Activated naive CD8-positive, alpha-beta T cell treated with anti-CD3 and anti-CD28 coated beads for 36 hours (primary cell): ENCODE data around the gene KREMEN1. TPM values are rescaled to one million over a fixed set of nuclear protein-coding genes. Genes with fewer than 3 reads are reported as not detected.

Experiments used
- DNase-seq: peaks from one replicate; pipeline ENCODE4 v3.0.0; 2021
- H3K27ac Mint-ChIP-seq: one replicate; pipeline ENCODE4 v1.8.0; 2022; ENCODE audit warnings: mild to moderate bottlenecking, moderate library complexity, mixed read lengths
- H3K27me3 Mint-ChIP-seq: one replicate; pipeline ENCODE4 v1.8.0; 2022; ENCODE audit warnings: mild to moderate bottlenecking, mixed read lengths
- H3K36me3 Mint-ChIP-seq: one replicate; pipeline ENCODE4 v1.8.0; 2021; ENCODE audit warnings: mild to moderate bottlenecking, mixed read lengths
- H3K4me1 Mint-ChIP-seq: one replicate; pipeline ENCODE4 v1.8.0; 2021; ENCODE audit warnings: mixed read lengths
- H3K4me3 Mint-ChIP-seq: one replicate; pipeline ENCODE4 v1.8.0; 2022; ENCODE audit warnings: mild to moderate bottlenecking, moderate library complexity, mixed read lengths
- H3K9me3 Mint-ChIP-seq: one replicate; pipeline ENCODE4 v1.8.0; 2022; ENCODE audit warnings: mixed read lengths
- total RNA-seq, 2 experiments: library from RNA; stranded (reverse); gene quantifications; one replicate each; pipeline ENCODE4 v1.2.3, GENCODE V29; 2021

The KREMEN1 gene
- total RNA-seq, 2 experiments from 2014 or later: 0.28 to 0.29 TPM

- no peaks in the 10 kb centered on the region for H3K4me1 Mint-ChIP-seq
- H3K27ac Mint-ChIP-seq: no peak overlapping the region
- no peaks in the 10 kb centered on the region for H3K36me3 Mint-ChIP-seq
- no peak for DNase-seq
- H3K4me3 Mint-ChIP-seq: no peak overlapping the region
- H3K9me3 Mint-ChIP-seq: no peaks in the 10 kb centered on the region
- H3K27me3 Mint-ChIP-seq: no peaks in the 10 kb centered on the region
Observed at GRCh38 chr22:29096736-29097669, 24.2 kb downstream of the KREMEN1 start.

GRCh38 chr22:29098296-29098695 is 25.5 kb downstream of the KREMEN1 start:
- H3K36me3 Mint-ChIP-seq: no peaks in the 10 kb centered on the region
- no peaks in the 10 kb centered on the region for H3K27me3 Mint-ChIP-seq
- no peak for DNase-seq
- no peak overlapping the region for H3K4me3 Mint-ChIP-seq
- no peaks in the 10 kb centered on the region for H3K9me3 Mint-ChIP-seq
- H3K4me1 Mint-ChIP-seq: no peaks in the 10 kb centered on the region
- H3K27ac Mint-ChIP-seq: no peak overlapping the region

GRCh38 chr22:29102300-29102699 is 29.5 kb downstream of the KREMEN1 start:
- Mint-ChIP-seq H3K9me3 (no peaks in the 10 kb centered on the region), H3K27me3 (no peaks in the 10 kb centered on the region), H3K4me1 (no peaks in the 10 kb centered on the region), H3K36me3 (no peaks in the 10 kb centered on the region), H3K4me3 (no peak overlapping the region), H3K27ac (no peak overlapping the region)
- no peak for DNase-seq

GRCh38 chr22:29103121-29103520 is 30.3 kb downstream of the KREMEN1 start:
- Mint-ChIP-seq H3K4me3 (no peak overlapping the region), H3K27ac (no peak overlapping the region), H3K36me3 (no peaks in the 10 kb centered on the region), H3K4me1 (no peaks in the 10 kb centered on the region), H3K27me3 (no peaks in the 10 kb centered on the region), H3K9me3 (no peaks in the 10 kb centered on the region)
- no peak for DNase-seq

- Mint-ChIP-seq H3K9me3 (no peaks in the 10 kb centered on the region), H3K27me3 (no peaks in the 10 kb centered on the region), H3K4me1 (no peaks in the 10 kb centered on the region), H3K4me3 (no peak overlapping the region), H3K36me3 (no peaks in the 10 kb centered on the region), H3K27ac (no peak overlapping the region)
- no peak for DNase-seq
Observed at GRCh38 chr22:29105468-29105867, 32.6 kb downstream of the KREMEN1 start.

GRCh38 chr22:29106839-29107238 is 34.0 kb downstream of the KREMEN1 start:
- H3K27me3 Mint-ChIP-seq: no peaks in the 10 kb centered on the region
- DNase-seq: no peak
- no peaks in the 10 kb centered on the region for H3K36me3 Mint-ChIP-seq
- no peak overlapping the region for H3K27ac Mint-ChIP-seq
- no peak overlapping the region for H3K4me3 Mint-ChIP-seq
- no peaks in the 10 kb centered on the region for H3K4me1 Mint-ChIP-seq
- H3K9me3 Mint-ChIP-seq: no peaks in the 10 kb centered on the region

- Mint-ChIP-seq H3K4me1 (no peaks in the 10 kb centered on the region), H3K4me3 (no peak overlapping the region), H3K9me3 (no peaks in the 10 kb centered on the region), H3K36me3 (no peaks in the 10 kb centered on the region), H3K27me3 (no peaks in the 10 kb centered on the region), H3K27ac (no peak overlapping the region)
- DNase-seq: no peak
Observed at GRCh38 chr22:29108137-29108536, 35.3 kb downstream of the KREMEN1 start.

GRCh38 chr22:29109822-29110221 is 37.0 kb downstream of the KREMEN1 start:
- no peak overlapping the region for H3K27ac Mint-ChIP-seq
- no peaks in the 10 kb centered on the region for H3K4me1 Mint-ChIP-seq
- no peaks in the 10 kb centered on the region for H3K9me3 Mint-ChIP-seq
- no peak overlapping the region for H3K4me3 Mint-ChIP-seq
- no peak for DNase-seq
- H3K36me3 Mint-ChIP-seq: no peaks in the 10 kb centered on the region
- H3K27me3 Mint-ChIP-seq: peaks cover 9% of the 10 kb centered on the region

GRCh38 chr22:29110946-29111345 is 38.1 kb downstream of the KREMEN1 start:
- no peaks in the 10 kb centered on the region for H3K9me3 Mint-ChIP-seq
- no peaks in the 10 kb centered on the region for H3K4me1 Mint-ChIP-seq
- H3K27ac Mint-ChIP-seq: no peak overlapping the region
- no peak overlapping the region for H3K4me3 Mint-ChIP-seq
- H3K27me3 Mint-ChIP-seq: peaks cover 18% of the 10 kb centered on the region
- H3K36me3 Mint-ChIP-seq: no peaks in the 10 kb centered on the region
- DNase-seq: no peak

GRCh38 chr22:29112121-29112520 is 39.3 kb downstream of the KREMEN1 start:
- Mint-ChIP-seq H3K27ac (no peak overlapping the region), H3K27me3 (peaks cover 23% of the 10 kb centered on the region), H3K4me1 (no peaks in the 10 kb centered on the region), H3K9me3 (no peaks in the 10 kb centered on the region), H3K36me3 (no peaks in the 10 kb centered on the region), H3K4me3 (no peak overlapping the region)
- DNase-seq: no peak

GRCh38 chr22:29112681-29113080 is 39.8 kb downstream of the KREMEN1 start:
- H3K4me1 Mint-ChIP-seq: no peaks in the 10 kb centered on the region
- H3K27ac Mint-ChIP-seq: no peak overlapping the region
- no peaks in the 10 kb centered on the region for H3K36me3 Mint-ChIP-seq
- H3K9me3 Mint-ChIP-seq: no peaks in the 10 kb centered on the region
- H3K27me3 Mint-ChIP-seq: peaks cover 23% of the 10 kb centered on the region
- no peak for DNase-seq
- H3K4me3 Mint-ChIP-seq: no peak overlapping the region

GRCh38 chr22:29113319-29113718 is 40.5 kb downstream of the KREMEN1 start:
- H3K4me3 Mint-ChIP-seq: no peak overlapping the region
- no peaks in the 10 kb centered on the region for H3K4me1 Mint-ChIP-seq
- no peak for DNase-seq
- H3K27me3 Mint-ChIP-seq: peaks cover 28% of the 10 kb centered on the region
- no peak overlapping the region for H3K27ac Mint-ChIP-seq
- H3K9me3 Mint-ChIP-seq: no peaks in the 10 kb centered on the region
- H3K36me3 Mint-ChIP-seq: no peaks in the 10 kb centered on the region

- no peaks in the 10 kb centered on the region for H3K4me1 Mint-ChIP-seq
- peaks cover 31% of the 10 kb centered on the region for H3K27me3 Mint-ChIP-seq
- no peak overlapping the region for H3K27ac Mint-ChIP-seq
- no peaks in the 10 kb centered on the region for H3K36me3 Mint-ChIP-seq
- H3K4me3 Mint-ChIP-seq: no peak overlapping the region
- no peaks in the 10 kb centered on the region for H3K9me3 Mint-ChIP-seq
- DNase-seq: no peak
Observed at GRCh38 chr22:29114392-29114791, 41.6 kb downstream of the KREMEN1 start.

- DNase-seq: no peak
- H3K9me3 Mint-ChIP-seq: peaks cover 3% of the 10 kb centered on the region
- H3K4me3 Mint-ChIP-seq: no peak overlapping the region
- peaks cover 3% of the 10 kb centered on the region for H3K36me3 Mint-ChIP-seq
- H3K27me3 Mint-ChIP-seq: peaks cover 37% of the 10 kb centered on the region
- H3K27ac Mint-ChIP-seq: no peak overlapping the region
- H3K4me1 Mint-ChIP-seq: no peaks in the 10 kb centered on the region
Observed at GRCh38 chr22:29115682-29116288, 43.0 kb downstream of the KREMEN1 start.

GRCh38 chr22:29116397-29117123 is 43.7 kb downstream of the KREMEN1 start:
- Mint-ChIP-seq H3K36me3 (peaks cover 3% of the 10 kb centered on the region), H3K27me3 (peaks cover 37% of the 10 kb centered on the region), H3K4me1 (no peaks in the 10 kb centered on the region)

More at GRCh38 chr22:29116397-29117123, 43.7 kb downstream of the KREMEN1 start:
- H3K4me3 Mint-ChIP-seq: no peak overlapping the region
- no peak overlapping the region for H3K27ac Mint-ChIP-seq
- peaks cover 3% of the 10 kb centered on the region for H3K9me3 Mint-ChIP-seq
- no peak for DNase-seq
